ENCODE measurements around the gene CTXND1.

Gene CTXND1

DNA sequence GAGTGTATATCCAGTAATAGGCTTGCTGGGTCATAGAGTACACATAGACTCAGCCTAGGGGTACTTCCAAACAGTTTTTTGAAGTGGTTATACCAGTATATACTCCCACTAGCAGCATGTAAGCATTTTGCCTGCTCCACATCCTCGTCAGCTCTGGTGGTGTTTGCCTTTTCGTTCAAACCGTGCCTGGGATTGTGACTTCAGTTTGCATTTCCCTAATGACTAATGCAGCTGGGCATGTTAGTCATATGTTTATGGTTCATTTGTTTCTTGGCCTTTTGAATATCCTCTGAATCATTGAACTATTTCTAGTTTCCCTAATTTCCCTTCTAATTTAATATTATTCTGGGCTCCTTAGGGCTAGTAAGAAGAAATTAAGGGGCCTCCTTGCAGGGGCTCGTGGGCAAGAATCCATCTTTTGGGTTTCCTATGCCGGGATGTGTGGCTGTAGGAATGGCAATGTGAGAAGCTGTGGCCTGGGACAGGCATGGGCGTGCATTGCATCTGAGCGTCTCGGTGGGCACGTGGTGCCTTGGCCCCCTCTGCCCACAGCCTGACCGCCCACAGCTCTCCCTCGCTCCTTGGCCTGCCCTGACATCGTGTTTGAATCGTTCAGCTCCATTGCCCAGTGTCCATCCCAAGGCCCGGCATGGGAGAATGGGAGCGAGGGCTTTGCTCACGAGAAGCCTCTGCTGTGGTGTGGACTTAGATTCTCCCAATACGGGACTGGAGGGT, 72.8 kb downstream of the CTXND1 start:
- DNase-seq, result no peak

GRCh38 chr15:80177156-80177555, 74.9 kb downstream of the CTXND1 start:
- DNase-seq, result no peak

DNA sequence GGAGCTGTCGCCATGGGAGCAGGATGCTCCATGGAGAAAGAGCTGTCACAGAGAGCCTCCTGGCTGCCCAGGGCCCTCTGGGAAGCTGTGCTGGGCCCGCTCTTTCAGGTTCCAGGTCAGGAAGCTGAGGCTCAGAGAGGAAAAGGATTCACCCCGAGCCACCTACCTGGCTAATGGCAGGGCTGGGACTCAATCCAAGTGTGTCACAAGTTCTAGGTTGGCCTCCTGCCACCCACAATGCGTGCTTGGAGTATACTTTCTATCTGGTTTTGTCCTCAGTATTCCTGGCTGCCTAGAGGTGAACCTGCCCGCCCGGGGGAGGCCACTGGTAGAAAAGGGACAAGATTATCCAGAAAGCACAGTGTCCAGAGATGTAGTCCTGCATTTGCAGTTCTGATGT, 75.6 kb downstream of the CTXND1 start:
- DNase-seq, result no peak

DNA sequence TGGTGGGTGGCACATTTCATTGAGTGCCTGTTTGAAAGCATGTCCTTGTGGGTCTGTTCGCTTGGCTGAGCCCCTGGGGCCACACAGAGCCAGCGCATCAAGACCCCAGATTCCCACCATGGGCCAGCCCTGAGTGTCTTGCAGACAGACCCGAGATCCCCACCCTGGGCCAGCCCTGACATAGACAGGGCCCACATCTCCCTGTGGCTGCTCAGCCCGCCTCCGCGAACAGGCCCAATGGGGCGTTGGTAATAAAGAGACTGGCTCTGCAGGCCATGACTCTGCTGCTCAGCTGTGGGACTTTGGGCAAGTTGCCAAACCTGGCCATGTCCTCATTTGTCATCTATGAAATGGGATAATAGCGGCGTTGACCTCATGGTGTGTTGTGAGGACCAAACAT, 76.6 kb downstream of the CTXND1 start:
- DNase-seq, result no peak

- DNase-seq, result no peak
These were observed 77.8 kb downstream of the CTXND1 start for GRCh38 chr15:80174017-80174746.

DNA sequence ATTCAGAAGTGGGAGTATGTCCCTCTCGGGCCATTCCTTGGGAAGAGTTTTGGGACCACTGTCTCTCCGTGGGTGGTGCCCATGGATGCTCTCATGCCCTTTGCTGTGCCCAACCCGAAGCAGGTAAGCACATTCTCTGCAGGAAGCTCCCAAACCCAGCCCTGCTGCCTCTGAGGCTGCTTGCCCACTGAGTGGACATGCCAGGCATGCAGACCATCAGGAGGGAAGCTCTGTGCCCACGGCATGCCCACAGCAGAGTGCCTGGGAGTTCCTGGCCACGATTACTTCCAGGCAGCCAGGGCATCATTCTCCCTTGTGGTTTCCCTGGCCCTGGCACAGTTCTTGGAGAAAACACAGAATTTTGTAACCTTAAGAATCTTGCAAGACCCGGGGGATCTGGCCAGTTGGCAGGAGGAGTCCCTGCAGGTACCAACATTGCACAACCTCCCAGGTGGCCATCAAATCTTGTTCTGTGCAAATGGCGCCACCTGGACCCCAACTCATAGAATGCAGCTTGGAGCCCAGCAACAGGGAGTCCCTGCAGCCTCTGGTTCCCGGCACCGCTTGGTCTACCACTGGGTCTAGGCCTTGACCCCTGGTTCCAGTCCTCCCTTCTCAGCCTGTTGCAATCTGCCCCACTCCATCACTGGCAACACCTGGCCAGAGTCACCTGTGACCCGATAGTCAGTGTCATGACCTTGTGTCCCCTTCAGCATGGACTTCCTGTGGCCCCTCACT, 78.8 kb downstream of the CTXND1 start:
- DNase-seq, result peak; percentile 3

GRCh38 chr15:80172401-80172800, 79.6 kb downstream of the CTXND1 start:
- DNase-seq, result no peak

- no peak for DNase-seq
These were observed 80.2 kb downstream of the CTXND1 start for GRCh38 chr15:80171787-80172186.

- DNase-seq, result no peak
These were observed 81.4 kb downstream of the CTXND1 start for GRCh38 chr15:80170596-80170995.

DNA sequence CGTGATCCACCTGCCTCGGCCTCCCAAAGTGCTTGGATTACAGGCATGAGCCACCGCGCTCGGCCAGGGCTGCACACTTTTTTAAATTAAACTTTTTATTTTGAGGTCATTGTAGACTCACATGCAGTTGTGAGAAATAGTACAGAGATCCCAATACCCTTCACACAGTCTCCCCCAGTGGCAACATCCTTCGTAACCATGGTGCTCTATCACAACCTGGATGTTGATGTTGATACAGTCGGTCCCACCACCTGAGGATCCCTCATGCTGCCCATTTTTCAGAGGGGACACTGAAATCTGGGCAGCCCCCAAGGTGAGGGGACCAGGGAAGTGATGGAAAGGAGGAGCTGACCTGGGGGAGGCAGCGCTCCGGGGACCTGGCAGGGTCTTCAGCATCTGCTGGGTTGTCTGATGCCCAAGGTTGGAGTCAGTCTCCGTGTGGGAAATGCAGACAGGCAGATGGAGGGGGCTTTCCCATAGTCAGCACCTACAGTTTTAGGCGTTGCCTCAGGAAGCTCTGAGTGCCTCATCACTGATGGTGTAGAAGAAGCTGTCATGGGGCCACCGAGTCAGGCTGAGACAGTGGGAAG, 82.2 kb downstream of the CTXND1 start:
- no peak for DNase-seq

GRCh38 chr15:80168421-80168820, 83.6 kb downstream of the CTXND1 start:
- no peak for DNase-seq

GRCh38 chr15:80167936-80168335, 84.1 kb downstream of the CTXND1 start:
- no peak for DNase-seq

DNA sequence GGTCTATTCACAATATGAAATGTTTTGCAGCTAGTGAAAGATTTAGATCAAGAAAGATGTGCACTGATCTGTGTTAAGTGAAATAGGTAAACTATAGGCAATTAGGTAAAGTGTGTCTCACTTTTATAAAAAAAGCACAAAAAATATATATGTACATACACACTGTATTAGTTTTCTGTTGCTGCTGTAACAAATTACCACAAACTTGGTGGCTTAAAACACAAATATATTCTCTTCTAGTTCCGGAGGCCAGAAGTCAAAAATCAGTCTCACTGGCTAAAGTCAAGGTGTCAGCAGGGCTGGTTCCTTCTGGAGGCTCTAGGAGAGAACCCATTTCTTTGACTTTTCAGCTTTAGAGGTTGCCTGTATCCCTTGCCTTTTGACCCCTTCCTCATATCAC, 88.1 kb downstream of the CTXND1 start:
- DNase-seq, result no peak

DNA sequence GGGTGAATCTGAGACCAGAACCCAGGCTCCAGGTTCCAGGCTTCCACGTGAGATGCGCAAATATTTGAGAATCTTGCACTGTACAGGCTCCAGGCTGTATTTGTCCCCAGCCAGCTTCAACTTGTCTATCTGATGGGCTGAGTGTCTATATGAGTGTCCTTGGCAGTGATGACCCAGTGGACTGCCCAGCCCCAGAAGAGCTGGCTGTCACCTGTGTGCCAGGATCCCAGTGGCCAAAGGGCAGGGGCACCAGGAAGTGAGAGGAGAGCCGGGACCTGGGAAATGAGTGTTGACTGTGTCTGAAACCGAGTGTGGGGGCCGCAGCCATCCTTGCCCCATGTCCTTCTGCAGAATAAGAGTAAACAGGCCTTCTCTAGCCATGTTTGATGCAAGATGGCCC, 88.8 kb downstream of the CTXND1 start:
- DNase-seq, result no peak

GRCh38 chr15:80162059-80162554, 89.9 kb downstream of the CTXND1 start:
- no peak for DNase-seq

DNA sequence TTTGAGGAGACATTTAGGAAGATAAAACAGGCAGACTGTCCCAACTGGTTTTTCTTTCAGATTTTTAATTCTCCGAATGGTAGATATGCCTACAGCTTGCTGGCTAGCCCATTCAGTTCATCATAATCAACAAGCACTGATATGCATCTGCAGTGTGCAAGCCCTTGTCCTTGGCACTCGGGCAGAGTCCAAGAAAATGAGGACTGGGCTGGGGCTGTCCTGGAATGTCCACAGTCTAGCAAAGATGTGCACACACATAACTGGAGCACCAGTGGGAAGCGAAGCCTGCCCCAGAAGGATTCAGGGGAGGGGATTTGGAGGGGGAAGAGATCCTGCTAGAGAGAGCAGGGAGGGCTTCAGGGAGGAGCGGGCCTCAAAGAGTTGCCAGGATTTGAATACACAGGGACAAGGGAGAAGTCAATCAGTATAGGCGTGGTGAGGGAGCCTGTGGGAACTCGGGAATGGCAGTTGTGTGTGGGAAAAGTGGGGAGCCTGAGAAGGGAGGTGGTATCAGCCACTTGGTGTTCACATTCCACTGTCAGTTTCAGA, 90.5 kb downstream of the CTXND1 start:
- DNase-seq, result no peak

DNA sequence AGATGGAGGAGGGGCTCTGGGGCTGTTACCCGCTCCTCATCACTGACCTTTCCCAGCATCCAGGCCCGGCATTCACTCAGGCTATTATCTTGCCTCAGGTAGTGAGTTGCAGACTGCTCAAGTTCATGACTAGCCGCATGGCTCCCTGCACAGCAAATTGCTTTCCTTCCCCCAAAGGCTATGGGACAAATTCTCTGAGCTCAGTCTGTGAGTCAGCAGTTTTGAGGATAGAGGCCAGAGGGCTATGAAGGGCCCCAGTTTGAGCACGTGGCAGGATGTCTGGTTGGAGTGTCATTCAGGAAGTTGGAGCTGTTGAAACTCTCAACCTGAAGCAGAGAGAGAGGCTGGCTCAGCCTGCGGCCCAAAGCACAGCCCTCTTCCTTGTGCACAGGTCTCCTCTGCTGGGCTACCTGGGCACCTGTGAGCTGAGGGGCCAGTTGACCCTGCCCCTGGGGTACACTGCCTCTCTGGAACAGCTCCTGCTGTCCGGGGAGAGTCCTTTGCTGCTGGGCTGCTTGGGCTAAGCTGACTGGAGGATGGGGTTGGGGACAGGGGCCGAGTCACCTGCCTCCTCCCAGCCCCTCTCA, 91.3 kb downstream of the CTXND1 start:
- no peak for DNase-seq

- no peak for DNase-seq
These were observed 92.0 kb downstream of the CTXND1 start for GRCh38 chr15:80159811-80160569.

GRCh38 chr15:80159301-80159700, 92.7 kb downstream of the CTXND1 start:
- no peak for DNase-seq

DNA sequence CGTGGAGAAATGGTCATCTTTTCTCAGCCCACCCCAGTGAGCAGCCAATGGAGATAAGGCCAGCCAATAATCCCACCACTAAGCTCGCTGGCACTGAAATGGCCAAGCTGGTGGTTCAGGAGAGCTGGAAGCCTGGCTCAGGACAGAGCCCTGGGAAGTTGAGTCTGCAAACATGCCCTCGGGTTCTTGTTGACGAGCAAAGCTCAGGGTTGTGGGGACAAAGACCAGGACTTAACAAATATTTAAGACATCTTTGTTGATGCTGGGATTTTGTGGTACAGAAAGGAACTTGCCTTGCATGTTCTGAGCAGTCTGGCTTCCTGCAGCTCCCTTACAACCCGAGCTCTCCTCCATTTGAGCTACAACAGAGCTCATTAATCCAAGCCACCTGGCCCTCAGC, 94.8 kb downstream of the CTXND1 start:
- no peak for DNase-seq

DNA sequence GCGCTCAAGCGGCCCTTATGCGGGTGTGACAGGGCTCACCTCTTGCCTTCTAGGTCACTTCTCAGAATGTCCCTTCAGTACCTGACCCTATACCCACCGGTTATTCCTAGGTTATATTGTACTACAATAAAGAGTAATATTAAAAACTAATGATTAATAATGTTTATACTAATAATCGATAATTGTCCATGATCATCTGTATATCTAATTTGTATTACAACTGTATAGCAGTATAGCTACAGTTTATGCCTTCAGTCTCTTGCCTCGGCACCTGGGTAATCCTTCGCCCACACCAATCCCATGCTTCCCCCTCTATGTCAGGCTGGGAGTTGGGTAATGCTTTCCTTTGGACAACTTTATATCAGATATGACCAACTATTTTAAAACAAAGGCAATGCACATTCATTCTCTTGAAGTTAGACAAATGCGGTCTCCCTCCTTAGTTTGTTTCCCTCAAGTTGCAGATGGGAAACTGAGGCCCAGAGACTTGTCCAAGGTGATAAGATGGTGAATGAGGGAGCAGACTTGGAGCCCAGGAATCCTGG, 95.8 kb downstream of the CTXND1 start:
- no peak for DNase-seq
